NT2/D1 (cell line): ENCODE data around the gene ANKS3.

Source experiments
- SUZ12 ChIP-seq: IDR thresholded peaks from 2 replicates; pipeline ENCODE4 v1.6.1; 2011; ENCODE audit not compliant: insufficient read length, insufficient read depth; ENCODE audit errors: extremely low read depth
- YY1 ChIP-seq: IDR thresholded peaks from 2 replicates; pipeline ENCODE4 v1.6.1; 2011; ENCODE audit not compliant: insufficient read length, insufficient read depth
- ZNF274 ChIP-seq: IDR thresholded peaks from 2 replicates; pipeline ENCODE4 v1.6.1; 2011; ENCODE audit warnings: mild to moderate bottlenecking, low read depth, low read length

GRCh38 chr16:4701791-4702465 is 32.1 kb downstream of the ANKS3 start:
- no peak for TF ChIP-seq SUZ12
- TF ChIP-seq ZNF274, result no peak
- TF ChIP-seq YY1, result no peak
